IPS-18c (cell line): ENCODE results near the gene CDPF1.
"Not testable (repeated sequence)": the region's sequence is repeated elsewhere in the genome, so short reads cannot be mapped to it uniquely, and the experiment has no call there.

ENCODE experiments used
- H3K4me3 ChIP-seq: 2 replicates; pipeline ENCODE4 v1.7.0; 2013; ENCODE audit warnings: low read depth, mild to moderate bottlenecking, low read length, moderate library complexity; ENCODE audit not compliant: insufficient read depth
- H3K9me3 ChIP-seq: one replicate; pipeline ENCODE4 v1.6.1; 2013; ENCODE audit warnings: mild to moderate bottlenecking, low read length, moderate library complexity; ENCODE audit not compliant: control insufficient read depth, insufficient read depth

The CDPF1 gene

DNA sequence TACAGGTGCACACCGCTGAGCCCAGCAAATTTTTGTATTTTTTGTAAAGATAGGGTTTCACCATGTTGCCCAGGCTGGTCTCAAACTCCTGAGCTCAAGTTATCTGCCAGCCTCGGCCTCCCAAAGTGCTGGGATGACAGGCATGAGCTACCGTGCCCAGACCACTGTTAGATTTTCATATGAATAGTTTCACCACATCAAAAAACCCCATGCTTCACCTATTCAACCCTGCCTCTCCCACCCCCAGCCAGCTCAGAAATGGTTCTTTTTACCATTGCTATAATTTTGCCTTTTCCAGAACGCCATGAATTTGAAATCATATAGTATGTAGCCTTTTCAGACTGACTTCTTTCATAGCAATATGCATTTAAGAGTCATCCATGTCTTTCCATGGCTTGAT, 37.9 kb downstream of the CDPF1 start:
- Histone ChIP-seq H3K9me3 (peaks cover 6% of the 10 kb centered on the region), H3K4me3 (no peak overlapping the region)

DNA sequence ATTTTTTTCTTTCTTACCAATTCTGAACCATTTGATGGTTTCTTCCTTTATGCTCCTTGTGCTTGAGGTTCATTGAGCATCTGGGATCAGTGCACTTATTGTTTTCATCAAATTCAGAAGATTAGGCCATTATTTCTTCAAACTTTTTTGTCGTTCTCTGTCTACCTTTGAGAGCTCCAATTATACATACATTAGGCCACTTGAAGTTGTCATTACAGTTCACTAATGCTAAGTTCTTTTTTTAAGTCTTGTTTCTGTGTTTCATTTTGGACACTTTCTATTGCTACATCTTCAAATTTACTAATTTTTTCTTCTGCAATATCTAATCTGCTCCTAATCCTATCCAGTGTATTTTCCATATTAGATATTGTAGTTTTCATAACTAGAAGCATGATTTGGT, 40.8 kb downstream of the CDPF1 start:
- Histone ChIP-seq H3K9me3 (peaks cover 6% of the 10 kb centered on the region), H3K4me3 (no peak overlapping the region)

- Histone ChIP-seq H3K9me3 (peaks cover 4% of the 10 kb centered on the region), H3K4me3 (no peak overlapping the region)
These were observed 46.5 kb downstream of the CDPF1 start for GRCh38 chr22:46203601-46203980.

GRCh38 chr22:46202897-46203600, 47.0 kb downstream of the CDPF1 start:
- Histone ChIP-seq H3K9me3 (no peaks in the 10 kb centered on the region), H3K4me3 (no peak overlapping the region)

- Histone ChIP-seq H3K4me3 (no peak overlapping the region), H3K9me3 (no peaks in the 10 kb centered on the region)
These were observed 48.9 kb downstream of the CDPF1 start for GRCh38 chr22:46201059-46201757.

DNA sequence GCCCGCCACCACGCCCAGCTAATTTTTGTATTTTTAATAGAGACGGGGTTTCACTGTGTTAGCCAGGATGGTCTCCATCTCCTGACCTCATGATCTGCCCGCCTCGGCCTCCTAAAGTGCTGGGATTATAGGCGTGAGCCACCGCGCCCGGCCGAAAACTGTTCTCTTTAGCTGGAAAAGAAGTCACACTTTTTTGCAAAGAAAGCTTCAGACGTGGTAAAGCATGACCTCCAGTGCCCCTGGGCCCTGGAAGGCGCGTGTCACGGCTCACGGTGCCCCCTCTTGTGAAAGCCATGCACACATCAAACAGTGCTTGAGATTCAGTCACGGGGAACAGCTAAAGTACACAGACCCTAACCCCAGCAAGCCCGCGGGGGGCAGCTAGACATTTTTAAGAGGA, 51.3 kb downstream of the CDPF1 start:
- not testable (repeated sequence) for H3K9me3 ChIP-seq, H3K4me3 ChIP-seq

DNA sequence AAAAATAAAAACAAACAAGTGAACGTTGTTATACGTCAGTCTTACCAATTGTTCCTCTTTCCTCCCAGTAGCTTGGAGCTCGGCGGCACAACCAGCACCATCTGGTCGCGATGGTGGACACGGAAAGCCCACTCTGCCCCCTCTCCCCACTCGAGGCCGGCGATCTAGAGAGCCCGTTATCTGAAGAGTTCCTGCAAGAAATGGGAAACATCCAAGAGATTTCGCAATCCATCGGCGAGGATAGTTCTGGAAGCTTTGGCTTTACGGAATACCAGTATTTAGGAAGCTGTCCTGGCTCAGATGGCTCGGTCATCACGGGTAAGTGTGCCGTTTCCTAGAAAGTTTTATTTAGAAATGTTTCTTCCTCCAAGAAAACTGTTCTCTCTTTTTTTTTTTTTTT, 51.8 kb downstream of the CDPF1 start:
- no peak overlapping the region for H3K4me3 ChIP-seq
- no peaks in the 10 kb centered on the region for H3K9me3 ChIP-seq

DNA sequence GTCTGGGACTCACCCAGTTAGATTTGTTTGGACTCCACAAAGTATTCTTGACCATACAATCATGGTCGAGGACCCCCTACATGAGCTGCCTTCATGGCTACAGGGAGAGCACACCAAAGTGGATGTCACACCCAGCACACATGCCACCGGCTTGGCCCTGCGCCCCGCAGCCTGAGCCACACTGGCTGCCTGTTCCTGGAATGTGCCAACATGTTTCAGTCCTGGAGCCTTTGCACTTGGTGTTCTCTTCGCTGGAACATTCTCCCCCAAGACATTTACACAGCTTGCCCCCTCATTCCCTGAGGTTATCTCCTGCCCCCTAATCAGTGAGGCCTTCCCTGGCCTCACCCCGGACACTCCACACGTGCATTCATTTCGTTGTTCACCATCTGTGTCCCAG, 53.8 kb downstream of the CDPF1 start:
- no peaks in the 10 kb centered on the region for H3K9me3 ChIP-seq
- H3K4me3 ChIP-seq: no peak overlapping the region

- Histone ChIP-seq H3K4me3 (no peak overlapping the region), H3K9me3 (no peaks in the 10 kb centered on the region)
These were observed 54.5 kb downstream of the CDPF1 start for GRCh38 chr22:46195487-46196165.
